ENCODE data around the gene CIBAR2.

The CIBAR2 gene

DNA sequence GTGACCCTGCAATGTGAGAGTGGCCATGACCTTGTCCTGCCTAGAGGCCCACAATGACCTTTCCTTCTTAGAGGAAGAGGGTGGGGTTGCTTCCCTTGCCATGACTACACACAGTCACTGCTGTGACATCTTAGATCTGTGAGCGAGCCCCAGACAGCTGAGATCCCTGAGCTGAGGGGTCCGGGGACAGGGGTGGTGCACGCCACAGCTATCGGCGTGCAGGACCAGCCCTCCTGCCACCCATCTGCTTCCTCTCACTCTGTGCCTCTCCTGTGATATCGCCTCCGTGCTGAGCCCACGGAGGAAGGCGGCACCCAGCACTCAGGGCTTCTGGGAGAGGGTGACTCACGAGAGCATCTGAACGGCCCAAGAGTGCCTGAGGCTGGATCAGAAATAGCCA is 49.4 kb downstream of the CIBAR2 start:
- Histone ChIP-seq H3K27ac (ENCODE audit: extremely low read depth, low read depth, low read length) (no peak overlapping the region), H3K9me3 (ENCODE audit: control insufficient read depth, insufficient read depth, low read depth, low read length) (no peaks in the 10 kb centered on the region), H3K36me3 (ENCODE audit: control insufficient read depth in 2 of 2, insufficient read depth in 1 of 2, low read length in 2 of 2) (peaks cover 0 to 8% of the 10 kb centered on the region in 2 experiments; a peak in 1 of 3 replicates), H3K4me3 (ENCODE audit: low read depth, low read length) (no peak overlapping the region), H3K4me1 (ENCODE audit: control insufficient read depth, insufficient read depth, low read length) (no peaks in the 10 kb centered on the region)
- TF ChIP-seq ZNF792 (tag by site-specific recombination; IDR thresholded peaks at IDR 0.05) (no peak), ZNF266 (tag by site-specific recombination; IDR thresholded peaks at IDR 0.05; ENCODE audit: low read depth) (no peak), SETDB1 (IDR thresholded peaks at IDR 0.05; ENCODE audit: insufficient read length, low read length) (no peak), HOXA7 (CRISPR knock-in tag; IDR thresholded peaks at IDR 0.05; ENCODE audit: borderline replicate concordance) (no peak), ZNF202 (tag by site-specific recombination; IDR thresholded peaks at IDR 0.05; ENCODE audit: borderline replicate concordance) (no peak), ZNF223 (tag by site-specific recombination; IDR thresholded peaks at IDR 0.05) (no peak), ZNF768 (tag by site-specific recombination; IDR thresholded peaks at IDR 0.05) (no peak), ZNF830 (tag by site-specific recombination; IDR thresholded peaks at IDR 0.05; ENCODE audit: low read depth) (no peak), GLI4 (tag by site-specific recombination; IDR thresholded peaks at IDR 0.05) (no peak), ZBTB1 (tag by site-specific recombination; IDR thresholded peaks at IDR 0.05) (no peak), ZNF302 (tag by site-specific recombination; IDR thresholded peaks at IDR 0.05; ENCODE audit: low read depth) (no peak), KLF1 (tag by site-specific recombination; IDR thresholded peaks at IDR 0.05) (no peak), ZNF423 (tag by site-specific recombination; IDR thresholded peaks at IDR 0.05) (no peak)
- TF ChIP-seq, protein P1, sequence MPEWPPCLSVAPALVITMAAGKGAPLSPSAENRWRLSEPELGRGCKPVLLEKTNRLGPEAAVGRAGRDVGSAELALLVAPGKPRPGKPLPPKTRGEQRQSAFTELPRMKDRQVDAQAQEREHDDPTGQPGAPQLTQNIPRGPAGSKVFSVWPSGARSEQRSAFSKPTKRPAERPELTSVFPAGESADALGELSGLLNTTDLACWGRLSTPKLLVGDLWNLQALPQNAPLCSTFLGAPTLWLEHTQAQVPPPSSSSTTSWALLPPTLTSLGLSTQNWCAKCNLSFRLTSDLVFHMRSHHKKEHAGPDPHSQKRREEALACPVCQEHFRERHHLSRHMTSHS (tag by site-specific recombination; IDR thresholded peaks at IDR 0.05), result no peak
- TF ChIP-seq, protein P2, sequence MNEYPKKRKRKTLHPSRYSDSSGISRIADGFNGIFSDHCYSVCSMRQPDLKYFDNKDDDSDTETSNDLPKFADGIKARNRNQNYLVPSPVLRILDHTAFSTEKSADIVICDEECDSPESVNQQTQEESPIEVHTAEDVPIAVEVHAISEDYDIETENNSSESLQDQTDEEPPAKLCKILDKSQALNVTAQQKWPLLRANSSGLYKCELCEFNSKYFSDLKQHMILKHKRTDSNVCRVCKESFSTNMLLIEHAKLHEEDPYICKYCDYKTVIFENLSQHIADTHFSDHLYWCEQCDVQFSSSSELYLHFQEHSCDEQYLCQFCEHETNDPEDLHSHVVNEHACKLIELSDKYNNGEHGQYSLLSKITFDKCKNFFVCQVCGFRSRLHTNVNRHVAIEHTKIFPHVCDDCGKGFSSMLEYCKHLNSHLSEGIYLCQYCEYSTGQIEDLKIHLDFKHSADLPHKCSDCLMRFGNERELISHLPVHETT (tag by site-specific recombination; IDR thresholded peaks at IDR 0.05), result no peak
- TF ChIP-seq, protein P3, sequence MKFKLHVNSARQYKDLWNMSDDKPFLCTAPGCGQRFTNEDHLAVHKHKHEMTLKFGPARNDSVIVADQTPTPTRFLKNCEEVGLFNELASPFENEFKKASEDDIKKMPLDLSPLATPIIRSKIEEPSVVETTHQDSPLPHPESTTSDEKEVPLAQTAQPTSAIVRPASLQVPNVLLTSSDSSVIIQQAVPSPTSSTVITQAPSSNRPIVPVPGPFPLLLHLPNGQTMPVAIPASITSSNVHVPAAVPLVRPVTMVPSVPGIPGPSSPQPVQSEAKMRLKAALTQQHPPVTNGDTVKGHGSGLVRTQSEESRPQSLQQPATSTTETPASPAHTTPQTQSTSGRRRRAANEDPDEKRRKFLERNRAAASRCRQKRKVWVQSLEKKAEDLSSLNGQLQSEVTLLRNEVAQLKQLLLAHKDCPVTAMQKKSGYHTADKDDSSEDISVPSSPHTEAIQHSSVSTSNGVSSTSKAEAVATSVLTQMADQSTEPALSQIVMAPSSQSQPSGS (tag by site-specific recombination; IDR thresholded peaks at IDR 0.05; ENCODE audit: low read depth), result no peak
- ChIA-PET POLR2A (no interaction called here), CTCF (no interaction called here)

DNA sequence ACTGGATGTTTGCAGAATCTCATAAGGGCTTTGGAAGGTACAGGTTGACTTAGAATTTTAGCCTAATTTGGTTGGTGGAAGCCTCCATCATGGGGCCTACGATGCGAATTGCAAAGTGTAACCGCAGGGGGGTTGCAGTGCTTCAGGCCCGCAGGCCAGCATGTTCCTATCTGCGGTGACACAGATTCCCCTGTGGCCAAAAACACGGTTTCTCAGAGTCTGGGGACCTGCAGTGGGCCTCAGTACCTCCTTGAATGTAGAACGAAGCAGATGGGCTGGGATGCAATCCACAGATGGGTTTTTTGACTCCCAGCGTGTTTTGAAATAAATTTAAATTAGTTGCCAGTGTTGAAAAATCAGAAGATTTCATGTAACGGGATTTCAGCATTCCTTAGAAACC is 49.9 kb downstream of the CIBAR2 start:
- ChIA-PET POLR2A (no interaction called here), CTCF (no interaction called here)
- Histone ChIP-seq H3K36me3 (ENCODE audit: control insufficient read depth in 2 of 2, insufficient read depth in 1 of 2, low read length in 2 of 2) (peaks cover 0 to 5% of the 10 kb centered on the region in 2 experiments; a peak in 1 of 3 replicates), H3K9me3 (ENCODE audit: control insufficient read depth, insufficient read depth, low read depth, low read length) (no peaks in the 10 kb centered on the region), H3K27ac (ENCODE audit: extremely low read depth, low read depth, low read length) (no peak overlapping the region), H3K4me1 (ENCODE audit: control insufficient read depth, insufficient read depth, low read length) (no peaks in the 10 kb centered on the region), H3K4me3 (ENCODE audit: low read depth, low read length) (no peak overlapping the region)
- TF ChIP-seq ZNF354C (tag by site-specific recombination; IDR thresholded peaks at IDR 0.05; ENCODE audit: borderline replicate concordance, low read depth), result no peak
- no peak for TF ChIP-seq ZBTB48 (tag by site-specific recombination; IDR thresholded peaks at IDR 0.05)
- TF ChIP-seq ZNF664 (tag by site-specific recombination; IDR thresholded peaks at IDR 0.05), result no peak
- TF ChIP-seq ZNF561 (tag by site-specific recombination; IDR thresholded peaks at IDR 0.05; ENCODE audit: borderline replicate concordance), result no peak

DNA sequence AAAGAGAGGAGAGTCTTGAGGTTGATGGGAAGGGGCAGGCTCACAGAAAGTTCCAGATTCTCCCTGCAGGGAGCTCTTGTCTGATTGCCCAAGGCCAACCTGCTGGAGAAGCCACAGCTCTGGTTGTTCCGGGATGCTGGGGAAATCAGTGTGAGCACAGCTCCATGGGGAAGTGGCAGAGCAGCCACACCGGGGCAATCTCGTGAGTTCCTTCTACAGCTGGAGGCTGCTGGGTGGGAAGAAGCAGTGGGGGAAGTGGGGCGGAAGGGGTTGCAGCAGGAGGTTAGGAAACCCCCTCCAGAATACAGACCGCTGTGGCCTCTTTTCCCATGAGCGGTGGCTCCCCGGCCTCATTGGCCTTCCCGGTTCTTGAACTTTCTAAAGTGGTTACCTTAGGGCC is 50.7 kb downstream of the CIBAR2 start:
- Histone ChIP-seq H3K4me1 (ENCODE audit: control insufficient read depth, insufficient read depth, low read length) (no peaks in the 10 kb centered on the region), H3K9me3 (ENCODE audit: control insufficient read depth, insufficient read depth, low read depth, low read length) (no peaks in the 10 kb centered on the region), H3K27ac (ENCODE audit: extremely low read depth, low read depth, low read length) (no peak overlapping the region), H3K36me3 (ENCODE audit: control insufficient read depth in 2 of 2, insufficient read depth in 1 of 2, low read length in 2 of 2) (no peaks in the 10 kb centered on the region), H3K4me3 (ENCODE audit: low read depth, low read length) (no peak overlapping the region)
- CTCF ChIA-PET, result interaction anchor here (0.7 to 0.9 kb wide), 2 partner anchors 25 to 48 kb away, joined by 3 to 4 read pairs; no protein-coding TSS in a partner anchor
- POLR2A ChIA-PET, result no interaction called here
- TF ChIP-seq, protein P4, sequence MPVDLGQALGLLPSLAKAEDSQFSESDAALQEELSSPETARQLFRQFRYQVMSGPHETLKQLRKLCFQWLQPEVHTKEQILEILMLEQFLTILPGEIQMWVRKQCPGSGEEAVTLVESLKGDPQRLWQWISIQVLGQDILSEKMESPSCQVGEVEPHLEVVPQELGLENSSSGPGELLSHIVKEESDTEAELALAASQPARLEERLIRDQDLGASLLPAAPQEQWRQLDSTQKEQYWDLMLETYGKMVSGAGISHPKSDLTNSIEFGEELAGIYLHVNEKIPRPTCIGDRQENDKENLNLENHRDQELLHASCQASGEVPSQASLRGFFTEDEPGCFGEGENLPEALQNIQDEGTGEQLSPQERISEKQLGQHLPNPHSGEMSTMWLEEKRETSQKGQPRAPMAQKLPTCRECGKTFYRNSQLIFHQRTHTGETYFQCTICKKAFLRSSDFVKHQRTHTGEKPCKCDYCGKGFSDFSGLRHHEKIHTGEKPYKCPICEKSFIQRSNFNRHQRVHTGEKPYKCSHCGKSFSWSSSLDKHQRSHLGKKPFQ (tag by site-specific recombination; IDR thresholded peaks at IDR 0.05), result no peak
- TF ChIP-seq ZNF248 (tag by site-specific recombination; IDR thresholded peaks at IDR 0.05) (no peak), GLI2 (tag by site-specific recombination; IDR thresholded peaks at IDR 0.05; ENCODE audit: borderline replicate concordance, low read depth) (no peak), ZNF404 (tag by site-specific recombination; IDR thresholded peaks at IDR 0.05) (no peak), ZNF544 (tag by site-specific recombination; IDR thresholded peaks at IDR 0.05) (no peak), ZNF600 (tag by site-specific recombination; IDR thresholded peaks at IDR 0.05) (no peak), ZNF555 (tag by site-specific recombination; conservative IDR thresholded peaks at IDR 0.05) (no peak), ZNF174 (tag by site-specific recombination; IDR thresholded peaks at IDR 0.05) (no peak), ZFP41 (tag by site-specific recombination; IDR thresholded peaks at IDR 0.05; ENCODE audit: borderline replicate concordance) (no peak)
